ENCODE data around the gene SSH2. TPM values are rescaled to one million over a fixed set of nuclear protein-coding genes. Genes with fewer than 3 reads are reported as not detected.

SSH2 gene
- polyA plus RNA-seq, 3 donors, result 31.9 to 66.6 (median 54.0) TPM

GRCh38 chr17:29674281-29674680 is 255.7 kb downstream of the SSH2 start:
- no peak for DNase-seq
- H3K79me2 ChIP-seq (ENCODE audit: insufficient read depth, low read length), result peaks cover 19% of the 10 kb centered on the region
- TF ChIP-seq CTCF (IDR thresholded peaks at IDR 0.05), result no peak
- H3K27ac ChIP-seq (ENCODE audit: low read depth in 1 of 2, low read length in 2 of 2), result peak overlapping the region in 1 of 2 donors; percentile 1
- 0% methylated on average over 1 of the region's 1 CpG for WGBS (ENCODE audit: insufficient coverage)
- H3K4me2 ChIP-seq (replicated peaks; ENCODE audit: extremely low read depth, low read length, poor library complexity, severe bottlenecking), result no peak overlapping the region
- no peaks in the 10 kb centered on the region for H3K27me3 ChIP-seq (ENCODE audit: control insufficient read depth in 2 of 2, insufficient read depth in 2 of 2, low read length in 2 of 2)
- H3K4me1 Mint-ChIP-seq, result peaks cover 18% of the 10 kb centered on the region
- H3K36me3 Mint-ChIP-seq, result peaks cover 74 to 84% of the 10 kb centered on the region in 2 donors
- peaks cover 85 to 90% of the 10 kb centered on the region in 2 donors for H3K36me3 ChIP-seq (replicated peaks in 1 of 2; ENCODE audit: control insufficient read depth in 1 of 2, insufficient read depth in 2 of 2, low read length in 2 of 2)
- no peaks in the 10 kb centered on the region for H3K27me3 Mint-ChIP-seq (ENCODE audit: low read depth in 3 of 3)
- H3K9me3 Mint-ChIP-seq, result no peaks in the 10 kb centered on the region
- no peak overlapping the region for H3K9ac ChIP-seq (ENCODE audit: insufficient read depth, low read length, poor library complexity, severe bottlenecking)
- no peaks in the 10 kb centered on the region for H3K9me3 ChIP-seq (replicated peaks in 1 of 2; ENCODE audit: control insufficient read depth in 1 of 2, insufficient read depth in 1 of 2, low read length in 2 of 2)
- H3K27ac Mint-ChIP-seq, result no peak overlapping the region
- no peak overlapping the region for H2AFZ ChIP-seq (ENCODE audit: insufficient read depth, low read depth, low read length, poor library complexity, severe bottlenecking)
- H3K4me3 ChIP-seq (replicated peaks in 1 of 3; ENCODE audit: low read depth in 2 of 3, low read length in 3 of 3), result no peak overlapping the region
- no peak overlapping the region for H3K4me3 Mint-ChIP-seq
- intact Hi-C loops (cut with micrococcal nuclease), result no loop called here
- peaks cover 14 to 15% of the 10 kb centered on the region in 2 donors for H3K4me1 ChIP-seq (ENCODE audit: control insufficient read depth in 1 of 2, insufficient read depth in 2 of 2, low read length in 2 of 2)
- H4K20me1 ChIP-seq (ENCODE audit: insufficient read depth, low read length), result peaks cover 42% of the 10 kb centered on the region

GRCh38 chr17:29671661-29672060 is 258.4 kb downstream of the SSH2 start:
- no peak overlapping the region for H2AFZ ChIP-seq (ENCODE audit: insufficient read depth, low read depth, low read length, poor library complexity, severe bottlenecking)
- Mint-ChIP-seq H3K36me3 (peaks cover 85 to 98% of the 10 kb centered on the region in 2 donors), H3K27me3 (ENCODE audit: low read depth in 3 of 3) (no peaks in the 10 kb centered on the region), H3K4me3 (no peak overlapping the region), H3K9me3 (no peaks in the 10 kb centered on the region), H3K4me1 (no peaks in the 10 kb centered on the region), H3K27ac (peak overlapping the region in 1 of 7 donors; percentile 67)
- WGBS (ENCODE audit: insufficient coverage), result no CpG with 5 or more reads among the region's 5 CpGs
- intact Hi-C loops (cut with micrococcal nuclease), result no loop called here
- no peak overlapping the region for H3K4me3 ChIP-seq (replicated peaks in 1 of 3; ENCODE audit: low read depth in 2 of 3, low read length in 3 of 3)
- H3K36me3 ChIP-seq (replicated peaks in 1 of 2; ENCODE audit: control insufficient read depth in 1 of 2, insufficient read depth in 2 of 2, low read length in 2 of 2), result peaks cover 93 to 100% of the 10 kb centered on the region in 2 donors
- H3K79me2 ChIP-seq (ENCODE audit: insufficient read depth, low read length), result peaks cover 12% of the 10 kb centered on the region
- no peak overlapping the region for H3K4me2 ChIP-seq (replicated peaks; ENCODE audit: extremely low read depth, low read length, poor library complexity, severe bottlenecking)
- no peak for TF ChIP-seq CTCF (IDR thresholded peaks at IDR 0.05)
- no peak for DNase-seq
- no peaks in the 10 kb centered on the region for H3K4me1 ChIP-seq (ENCODE audit: control insufficient read depth in 1 of 2, insufficient read depth in 2 of 2, low read length in 2 of 2)
- peak overlapping the region in 1 of 2 donors; percentile 45 for H3K27ac ChIP-seq (ENCODE audit: low read depth in 1 of 2, low read length in 2 of 2)
- H3K27me3 ChIP-seq (ENCODE audit: control insufficient read depth in 2 of 2, insufficient read depth in 2 of 2, low read length in 2 of 2), result no peaks in the 10 kb centered on the region
- H3K9me3 ChIP-seq (replicated peaks in 1 of 2; ENCODE audit: control insufficient read depth in 1 of 2, insufficient read depth in 1 of 2, low read length in 2 of 2), result no peaks in the 10 kb centered on the region
- H4K20me1 ChIP-seq (ENCODE audit: insufficient read depth, low read length), result peaks cover 49% of the 10 kb centered on the region
- no peak overlapping the region for H3K9ac ChIP-seq (ENCODE audit: insufficient read depth, low read length, poor library complexity, severe bottlenecking)
